H9 (cell line): ENCODE measurements around the gene IKZF1. TPM values are rescaled to one million over a fixed set of nuclear protein-coding genes. Genes with fewer than 3 reads are reported as not detected.

ENCODE experiments used
- DNase-seq: peaks from one replicate; pipeline ENCODE4 v3.0.0-alpha.2; 2017
- H2AFZ ChIP-seq: one replicate; pipeline ENCODE4 v1.6.1; 2013; ENCODE audit warnings: mild to moderate bottlenecking, low read length, control low read depth, moderate library complexity
- H2AK5ac ChIP-seq: 2 replicates; pipeline ENCODE4 v1.6.1; 2013; ENCODE audit warnings: low read length, control low read depth, mixed read lengths; ENCODE audit not compliant: insufficient read length
- H2BK120ac ChIP-seq: one replicate; pipeline ENCODE4 v1.6.1; 2013; ENCODE audit warnings: low read depth, mild to moderate bottlenecking, low read length, control low read depth, inconsistent platforms; ENCODE audit not compliant: poor library complexity, severe bottlenecking
- H2BK12ac ChIP-seq: 2 replicates; pipeline ENCODE4 v1.6.1; 2013; ENCODE audit warnings: low read length, control low read depth, mixed read lengths, low read depth; ENCODE audit not compliant: insufficient read length
- H2BK15ac ChIP-seq: 2 replicates; pipeline ENCODE4 v1.6.1; 2013; ENCODE audit warnings: low read depth, low read length, control low read depth
- H2BK20ac ChIP-seq: one replicate; pipeline ENCODE4 v1.6.1; 2013; ENCODE audit warnings: low read depth, mild to moderate bottlenecking, low read length, control low read depth, inconsistent platforms; ENCODE audit not compliant: poor library complexity, severe bottlenecking
- H2BK5ac ChIP-seq: 2 replicates; pipeline ENCODE4 v1.6.1; 2013; ENCODE audit warnings: low read length, control low read depth, mixed read lengths; ENCODE audit not compliant: insufficient read length
- H3K14ac ChIP-seq: 2 replicates; pipeline ENCODE4 v1.6.1; 2013; ENCODE audit warnings: low read length, control low read depth; ENCODE audit not compliant: insufficient read depth
- H3K18ac ChIP-seq: 2 replicates; pipeline ENCODE4 v1.6.1; 2013; ENCODE audit warnings: low read depth, mild to moderate bottlenecking, mixed read lengths, low read length, control low read depth; ENCODE audit not compliant: insufficient read length
- H3K23ac ChIP-seq: 2 replicates; pipeline ENCODE4 v1.6.1; 2013; ENCODE audit warnings: low read length, control low read depth, mixed read lengths, low read depth; ENCODE audit not compliant: insufficient read length
- H3K23me2 ChIP-seq: 2 replicates; pipeline ENCODE4 v1.6.1; 2013; ENCODE audit warnings: low read depth, mild to moderate bottlenecking, mixed read lengths, low read length, control low read depth; ENCODE audit not compliant: insufficient read length, poor library complexity, severe bottlenecking
- H3K27ac ChIP-seq: 2 replicates; pipeline ENCODE4 v1.5.1; 2013; ENCODE audit warnings: low read length, control low read depth, mixed read lengths, low read depth; ENCODE audit not compliant: insufficient read length
- H3K27me3 ChIP-seq: 2 replicates; pipeline ENCODE4 v1.6.1; 2013; ENCODE audit warnings: low read length, control low read depth, inconsistent platforms; ENCODE audit not compliant: insufficient read depth
- H3K4ac ChIP-seq: 2 replicates; pipeline ENCODE4 v1.6.1; 2013; ENCODE audit warnings: low read depth, mild to moderate bottlenecking, control low read depth, inconsistent platforms, low read length, moderate library complexity
- H3K4me1 ChIP-seq: 2 replicates; pipeline ENCODE4 v1.6.1; 2013; ENCODE audit warnings: low read length, control low read depth, inconsistent platforms; ENCODE audit not compliant: insufficient read depth
- H3K4me2 ChIP-seq: 2 replicates; pipeline ENCODE4 v1.6.1; 2013; ENCODE audit warnings: low read length, control low read depth, mixed read lengths; ENCODE audit not compliant: insufficient read length, insufficient read depth
- H3K56ac ChIP-seq: 2 replicates; pipeline ENCODE4 v1.6.1; 2013; ENCODE audit warnings: low read depth, mild to moderate bottlenecking, mixed read lengths, low read length, control low read depth; ENCODE audit not compliant: insufficient read length
- H3K79me1 ChIP-seq: 2 replicates; pipeline ENCODE4 v1.6.1; 2013; ENCODE audit warnings: low read depth, mild to moderate bottlenecking, moderate library complexity, low read length, control low read depth, inconsistent platforms; ENCODE audit not compliant: insufficient read depth, poor library complexity, severe bottlenecking
- H3K79me2 ChIP-seq: 2 replicates; pipeline ENCODE4 v1.6.1; 2013; ENCODE audit warnings: low read length, control low read depth, inconsistent platforms; ENCODE audit not compliant: insufficient read depth
- H3K9ac ChIP-seq: 2 replicates; pipeline ENCODE4 v1.6.1; 2013; ENCODE audit warnings: low read length, control low read depth, mixed read lengths; ENCODE audit not compliant: insufficient read length; ENCODE audit errors: extremely low read depth
- H3K9me3 ChIP-seq: one replicate; pipeline ENCODE4 v1.6.1; 2013; ENCODE audit warnings: low read depth, low read length, inconsistent platforms; ENCODE audit not compliant: control insufficient read depth
- H3T11ph ChIP-seq: one replicate; pipeline ENCODE4 v1.6.1; 2013; ENCODE audit warnings: mild to moderate bottlenecking, low read length, control low read depth, inconsistent platforms
- H4K20me1 ChIP-seq: one replicate; pipeline ENCODE4 v1.6.1; 2013; ENCODE audit not compliant: control insufficient read depth, insufficient read length, insufficient read depth
- H4K5ac ChIP-seq: 2 replicates; pipeline ENCODE4 v1.6.1; 2013; ENCODE audit warnings: low read depth, mild to moderate bottlenecking, mixed read lengths, low read length, control low read depth; ENCODE audit not compliant: insufficient read length
- H4K8ac ChIP-seq: replicated peaks from 2 replicates; pipeline ENCODE4 v1.6.1; 2013; ENCODE audit warnings: low read length, control low read depth, mixed read lengths, low read depth; ENCODE audit not compliant: insufficient read length
- H4K91ac ChIP-seq: 2 replicates; pipeline ENCODE4 v1.6.1; 2013; ENCODE audit warnings: low read depth, mild to moderate bottlenecking, moderate library complexity, mixed read lengths, low read length, control low read depth; ENCODE audit not compliant: insufficient read length
- H3K27ac Mint-ChIP-seq, 3 experiments: 2 replicates in 2 of 3; 3 replicates in 1 of 3; pipeline ENCODE4 v1.8.0; 2020 to 2021; ENCODE audit warnings: mixed read lengths in 3 of 3, mild to moderate bottlenecking in 1 of 3, moderate library complexity in 1 of 3
- H3K27me3 Mint-ChIP-seq: 2 replicates; pipeline ENCODE4 v1.8.0; 2021; ENCODE audit warnings: low read depth, mild to moderate bottlenecking, moderate library complexity, mixed read lengths
- H3K36me3 Mint-ChIP-seq, 3 experiments: 2 replicates in 2 of 3; 3 replicates in 1 of 3; pipeline ENCODE4 v1.8.0; 2020 to 2021; ENCODE audit warnings: low read depth in 3 of 3, mixed read lengths in 3 of 3; ENCODE audit not compliant: insufficient read depth in 1 of 3
- H3K4me1 Mint-ChIP-seq, 2 experiments: 2 replicates each; pipeline ENCODE4 v1.8.0; 2020; ENCODE audit warnings: mixed read lengths in 2 of 2
- H3K4me3 Mint-ChIP-seq, 2 experiments: 2 replicates in 1 of 2; 3 replicates in 1 of 2; pipeline ENCODE4 v1.8.0; 2020 to 2021; ENCODE audit warnings: mild to moderate bottlenecking in 2 of 2, mixed read lengths in 2 of 2, moderate library complexity in 1 of 2
- H3K9me3 Mint-ChIP-seq, 2 experiments: 2 replicates in 1 of 2; 3 replicates in 1 of 2; pipeline ENCODE4 v1.8.0; 2020; ENCODE audit warnings: mild to moderate bottlenecking in 2 of 2, mixed read lengths in 2 of 2, moderate library complexity in 1 of 2
- WGBS: extraction: QIAGEN DNeasy Blood & Tissue Kit; methylation state at CpG from one replicate; pipeline ENCODE4 v1.1.7; 2013; ENCODE audit warnings: missing lambda C conversion rate, low lambda C conversion rate, mixed read lengths; ENCODE audit not compliant: insufficient read length; ENCODE audit errors: extremely low coverage; 5-methylcytosine and 5-hydroxymethylcytosine counted together
- total RNA-seq: library from RNA; stranded (reverse); gene quantifications from 2 replicates; pipeline ENCODE4 v1.2.1, GENCODE V29; 2021
- TF ChIP-seq, protein P1 (sequence below): fragments of 200-600 bp; sonication (generic); conservative IDR thresholded peaks from 3 replicates; pipeline ENCODE4 v1.8.0; 2021; ENCODE audit warnings: antibody characterized with exemption, mild to moderate bottlenecking

The IKZF1 gene
- total RNA-seq, 1 experiment from 2014 or later, result 0.98 TPM

DNA sequence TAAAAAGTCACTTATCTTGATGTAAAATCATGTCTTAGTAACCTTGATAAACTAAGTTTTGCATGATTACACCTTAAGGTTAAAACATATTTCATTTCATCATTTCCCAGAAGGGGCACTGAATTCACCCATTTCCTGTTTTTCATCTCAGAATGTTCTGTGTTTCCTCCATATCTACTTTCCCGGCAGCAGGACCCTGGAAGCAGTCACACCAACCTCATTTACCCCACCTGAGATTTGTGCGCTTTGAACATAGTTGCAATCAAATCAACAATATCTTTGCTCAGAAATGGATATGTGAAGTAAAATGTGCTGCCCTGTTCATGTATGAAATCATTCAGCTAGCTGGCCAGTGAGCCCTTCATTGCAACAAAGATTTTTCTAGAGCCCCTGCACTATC lies 46.8 kb downstream of the IKZF1 start:
- no peak overlapping the region for H2AFZ ChIP-seq
- no peaks in the 10 kb centered on the region for H3K27me3 ChIP-seq
- Mint-ChIP-seq H3K4me1 (no peaks in the 10 kb centered on the region), H3K27ac (peak overlapping the region in 1 of 3 experiments; percentile 9; a peak in 1 of 7 replicates), H3K9me3 (no peaks in the 10 kb centered on the region), H3K4me3 (no peak overlapping the region), H3K36me3 (no peaks in the 10 kb centered on the region; a peak in 1 of 7 replicates), H3K27me3 (no peaks in the 10 kb centered on the region)
- H3K18ac ChIP-seq, result no peak overlapping the region
- WGBS, result no CpG with 5 or more reads among the region's 2 CpGs
- H3K79me2 ChIP-seq, result no peaks in the 10 kb centered on the region
- H3K4ac ChIP-seq, result no peak overlapping the region
- H3K4me1 ChIP-seq, result no peaks in the 10 kb centered on the region
- H2BK12ac ChIP-seq, result no peak overlapping the region
- no peak overlapping the region for H3K14ac ChIP-seq
- DNase-seq, result no peak
- H2AK5ac ChIP-seq, result no peak overlapping the region
- H3K23me2 ChIP-seq, result no peaks in the 10 kb centered on the region
- no peaks in the 10 kb centered on the region for H4K20me1 ChIP-seq
- no peak overlapping the region for H2BK5ac ChIP-seq
- H4K5ac ChIP-seq, result no peak overlapping the region
- no peak overlapping the region for H4K8ac ChIP-seq
- no peaks in the 10 kb centered on the region for H3K79me1 ChIP-seq
- H3K9ac ChIP-seq, result no peak overlapping the region
- H3T11ph ChIP-seq, result no peak overlapping the region
- H3K4me2 ChIP-seq, result no peak overlapping the region
- H4K91ac ChIP-seq, result no peak overlapping the region
- H2BK120ac ChIP-seq, result no peak overlapping the region
- no peak overlapping the region for H2BK20ac ChIP-seq
- H3K27ac ChIP-seq, result no peak overlapping the region
- no peak overlapping the region for H3K56ac ChIP-seq
- H2BK15ac ChIP-seq, result no peak overlapping the region
- TF ChIP-seq, protein P1, sequence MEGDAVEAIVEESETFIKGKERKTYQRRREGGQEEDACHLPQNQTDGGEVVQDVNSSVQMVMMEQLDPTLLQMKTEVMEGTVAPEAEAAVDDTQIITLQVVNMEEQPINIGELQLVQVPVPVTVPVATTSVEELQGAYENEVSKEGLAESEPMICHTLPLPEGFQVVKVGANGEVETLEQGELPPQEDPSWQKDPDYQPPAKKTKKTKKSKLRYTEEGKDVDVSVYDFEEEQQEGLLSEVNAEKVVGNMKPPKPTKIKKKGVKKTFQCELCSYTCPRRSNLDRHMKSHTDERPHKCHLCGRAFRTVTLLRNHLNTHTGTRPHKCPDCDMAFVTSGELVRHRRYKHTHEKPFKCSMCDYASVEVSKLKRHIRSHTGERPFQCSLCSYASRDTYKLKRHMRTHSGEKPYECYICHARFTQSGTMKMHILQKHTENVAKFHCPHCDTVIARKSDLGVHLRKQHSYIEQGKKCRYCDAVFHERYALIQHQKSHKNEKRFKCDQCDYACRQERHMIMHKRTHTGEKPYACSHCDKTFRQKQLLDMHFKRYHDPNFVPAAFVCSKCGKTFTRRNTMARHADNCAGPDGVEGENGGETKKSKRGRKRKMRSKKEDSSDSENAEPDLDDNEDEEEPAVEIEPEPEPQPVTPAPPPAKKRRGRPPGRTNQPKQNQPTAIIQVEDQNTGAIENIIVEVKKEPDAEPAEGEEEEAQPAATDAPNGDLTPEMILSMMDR, result no peak
- H3K9me3 ChIP-seq, result no peaks in the 10 kb centered on the region
- no peak overlapping the region for H3K23ac ChIP-seq
